Measurements from ENCODE around the gene PRELID3B. TPM values are rescaled to one million over a fixed set of nuclear protein-coding genes. Genes with fewer than 3 reads are reported as not detected.

The PRELID3B gene
- total RNA-seq, 1 donor from 2014 or later: 78.8 TPM

DNA sequence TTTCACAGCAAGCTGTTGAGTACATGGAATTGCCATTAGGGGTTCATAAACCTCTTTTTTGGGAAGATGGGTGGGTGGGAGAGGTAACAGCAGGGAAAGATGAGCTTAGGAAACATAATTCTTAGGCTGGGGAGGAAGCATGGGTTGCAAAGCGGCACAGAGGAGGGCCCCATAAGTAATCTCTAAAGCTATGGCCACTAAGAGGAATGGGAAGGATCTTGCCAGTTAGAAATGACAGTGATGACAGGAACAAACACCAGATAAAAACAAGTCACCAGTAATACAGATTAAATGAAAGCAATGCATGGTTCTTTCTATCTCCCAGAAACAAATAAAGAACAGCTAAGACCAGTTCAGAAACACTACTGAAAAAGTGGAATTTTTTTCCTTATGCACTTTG, 31.0 kb upstream of the PRELID3B start:
- Mint-ChIP-seq H3K27me3 (ENCODE audit: insufficient read depth, low read depth) (peaks cover 8% of the 10 kb centered on the region), H3K4me1 (peaks cover 2% of the 10 kb centered on the region), H3K36me3 (no peaks in the 10 kb centered on the region), H3K9me3 (no peaks in the 10 kb centered on the region), H3K27ac (no peak overlapping the region), H3K4me3 (no peak overlapping the region)
- Histone ChIP-seq H3K79me2 (ENCODE audit: low read depth) (no peaks in the 10 kb centered on the region), H3F3A (ENCODE audit: low read depth) (no peaks in the 10 kb centered on the region), H3K9me3 (ENCODE audit: low read depth) (no peaks in the 10 kb centered on the region), H2AFZ (replicated peaks) (no peak overlapping the region), H4K20me1 (ENCODE audit: low read depth) (no peaks in the 10 kb centered on the region), H3K4me2 (no peak overlapping the region), H3K36me3 (no peaks in the 10 kb centered on the region), H3K27ac (no peak overlapping the region), H3K27me3 (peaks cover 29% of the 10 kb centered on the region), H3K9ac (no peak overlapping the region), H3K4me1 (no peaks in the 10 kb centered on the region), H3K4me3 (no peak overlapping the region)
- TF ChIP-seq EZH2phosphoT487 (IDR thresholded peaks at IDR 0.05) (no peak), EZH2 (IDR thresholded peaks at IDR 0.05) (no peak)
- TF ChIP-seq, protein P1, sequence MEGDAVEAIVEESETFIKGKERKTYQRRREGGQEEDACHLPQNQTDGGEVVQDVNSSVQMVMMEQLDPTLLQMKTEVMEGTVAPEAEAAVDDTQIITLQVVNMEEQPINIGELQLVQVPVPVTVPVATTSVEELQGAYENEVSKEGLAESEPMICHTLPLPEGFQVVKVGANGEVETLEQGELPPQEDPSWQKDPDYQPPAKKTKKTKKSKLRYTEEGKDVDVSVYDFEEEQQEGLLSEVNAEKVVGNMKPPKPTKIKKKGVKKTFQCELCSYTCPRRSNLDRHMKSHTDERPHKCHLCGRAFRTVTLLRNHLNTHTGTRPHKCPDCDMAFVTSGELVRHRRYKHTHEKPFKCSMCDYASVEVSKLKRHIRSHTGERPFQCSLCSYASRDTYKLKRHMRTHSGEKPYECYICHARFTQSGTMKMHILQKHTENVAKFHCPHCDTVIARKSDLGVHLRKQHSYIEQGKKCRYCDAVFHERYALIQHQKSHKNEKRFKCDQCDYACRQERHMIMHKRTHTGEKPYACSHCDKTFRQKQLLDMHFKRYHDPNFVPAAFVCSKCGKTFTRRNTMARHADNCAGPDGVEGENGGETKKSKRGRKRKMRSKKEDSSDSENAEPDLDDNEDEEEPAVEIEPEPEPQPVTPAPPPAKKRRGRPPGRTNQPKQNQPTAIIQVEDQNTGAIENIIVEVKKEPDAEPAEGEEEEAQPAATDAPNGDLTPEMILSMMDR (IDR thresholded peaks at IDR 0.05): no peak
- no peak for DNase-seq (ENCODE audit: low spot score)

DNA sequence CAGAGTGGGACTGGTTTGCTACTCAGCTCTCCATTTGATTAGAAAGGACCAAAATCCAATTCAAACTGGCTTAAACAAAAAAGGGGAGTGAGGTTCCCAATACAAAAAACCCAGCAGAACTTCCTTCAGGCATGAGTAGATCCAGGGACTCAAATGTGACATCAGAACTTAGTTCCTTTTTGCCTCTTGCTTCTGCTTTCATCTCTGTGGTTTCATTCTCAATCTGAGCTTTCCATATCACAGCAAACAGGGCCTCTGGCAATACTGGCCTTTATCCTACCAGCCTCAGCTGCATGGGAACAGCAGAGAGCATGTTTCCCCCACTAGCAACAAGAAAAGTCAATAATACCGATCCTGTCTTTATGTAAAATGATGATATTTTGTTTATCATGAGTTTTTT, 28.6 kb upstream of the PRELID3B start:
- H3K36me3 ChIP-seq: no peaks in the 10 kb centered on the region
- no peak overlapping the region for H3K4me2 ChIP-seq
- H3K79me2 ChIP-seq (ENCODE audit: low read depth): no peaks in the 10 kb centered on the region
- TF ChIP-seq, protein P1 (IDR thresholded peaks at IDR 0.05): no peak
- TF ChIP-seq EZH2phosphoT487 (IDR thresholded peaks at IDR 0.05) (no peak), EZH2 (IDR thresholded peaks at IDR 0.05) (no peak)
- no peak overlapping the region for H3K4me3 ChIP-seq
- no peak overlapping the region for H3K9ac ChIP-seq
- H3K9me3 Mint-ChIP-seq: no peaks in the 10 kb centered on the region
- peaks cover 16% of the 10 kb centered on the region for H3K27me3 ChIP-seq
- H3K27ac Mint-ChIP-seq: no peak overlapping the region
- no peak overlapping the region for H2AFZ ChIP-seq (replicated peaks)
- H3F3A ChIP-seq (ENCODE audit: low read depth): no peaks in the 10 kb centered on the region
- no peak overlapping the region for H3K4me3 Mint-ChIP-seq
- H3K4me1 Mint-ChIP-seq: peaks cover 2% of the 10 kb centered on the region
- H3K27ac ChIP-seq: no peak overlapping the region
- no peaks in the 10 kb centered on the region for H4K20me1 ChIP-seq (ENCODE audit: low read depth)
- H3K9me3 ChIP-seq (ENCODE audit: low read depth): no peaks in the 10 kb centered on the region
- no peak for DNase-seq (ENCODE audit: low spot score)
- H3K4me1 ChIP-seq: no peaks in the 10 kb centered on the region
- peaks cover 4% of the 10 kb centered on the region for H3K27me3 Mint-ChIP-seq (ENCODE audit: insufficient read depth, low read depth)
- H3K36me3 Mint-ChIP-seq: no peaks in the 10 kb centered on the region

DNA sequence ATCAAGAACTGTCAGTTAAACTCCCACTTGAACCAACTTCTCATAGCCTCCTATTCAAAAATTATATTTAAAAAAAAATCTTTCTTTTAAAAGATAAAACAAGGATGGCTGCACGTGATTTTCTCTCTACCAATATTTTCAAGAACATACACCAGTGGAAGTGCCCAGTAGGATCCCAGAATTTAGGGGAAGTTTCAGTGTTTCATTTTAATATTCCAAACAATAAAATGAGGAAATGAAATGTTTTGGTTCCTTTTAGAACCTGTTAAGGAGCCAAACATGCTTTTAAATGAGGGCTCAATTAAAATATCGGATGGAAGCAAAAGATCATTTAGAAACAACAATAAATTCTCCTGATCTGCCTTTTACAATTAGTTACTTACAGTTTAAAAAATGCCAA, 26.4 kb upstream of the PRELID3B start:
- H3K4me1 ChIP-seq: no peaks in the 10 kb centered on the region
- no peak overlapping the region for H3K4me3 ChIP-seq
- TF ChIP-seq, protein P1 (IDR thresholded peaks at IDR 0.05): no peak
- TF ChIP-seq EZH2 (IDR thresholded peaks at IDR 0.05) (no peak), EZH2phosphoT487 (IDR thresholded peaks at IDR 0.05) (no peak)
- no peak overlapping the region for H3K9ac ChIP-seq
- H3K79me2 ChIP-seq (ENCODE audit: low read depth): no peaks in the 10 kb centered on the region
- DNase-seq (ENCODE audit: low spot score): no peak
- H4K20me1 ChIP-seq (ENCODE audit: low read depth): no peaks in the 10 kb centered on the region
- Mint-ChIP-seq H3K4me3 (no peak overlapping the region), H3K36me3 (no peaks in the 10 kb centered on the region), H3K4me1 (peaks cover 2% of the 10 kb centered on the region), H3K9me3 (no peaks in the 10 kb centered on the region), H3K27ac (no peak overlapping the region), H3K27me3 (ENCODE audit: insufficient read depth, low read depth) (peaks cover 2% of the 10 kb centered on the region)
- no peak overlapping the region for H2AFZ ChIP-seq (replicated peaks)
- no peak overlapping the region for H3K4me2 ChIP-seq
- H3K9me3 ChIP-seq (ENCODE audit: low read depth): no peaks in the 10 kb centered on the region
- no peaks in the 10 kb centered on the region for H3K36me3 ChIP-seq
- H3K27me3 ChIP-seq: peaks cover 4% of the 10 kb centered on the region
- H3K27ac ChIP-seq: no peak overlapping the region
- H3F3A ChIP-seq (ENCODE audit: low read depth): no peaks in the 10 kb centered on the region

Measured in neural progenitor cell (in vitro differentiated cells).